Progenitor cell of endocrine pancreas (in vitro differentiated cells): ENCODE data around the gene NEU1. TPM values are rescaled to one million over a fixed set of nuclear protein-coding genes. Genes with fewer than 3 reads are reported as not detected.
A peak's percentile ranks its signal among the peaks of the same experiment; 100 is the strongest.
"Not testable (repeated sequence)": the region's sequence is repeated elsewhere in the genome, so short reads cannot be mapped to it uniquely, and the experiment has no call there.

Experiments used
- DNase-seq: peaks from one replicate; pipeline ENCODE4 v3.0.0; 2021; ENCODE audit warnings: low spot score; ENCODE audit not compliant: unreplicated experiment
- H3K27ac Mint-ChIP-seq: 2 replicates; pipeline ENCODE4 v1.8.0; 2021; ENCODE audit warnings: mild to moderate bottlenecking, moderate library complexity, mixed read lengths
- H3K27me3 Mint-ChIP-seq: 2 replicates; pipeline ENCODE4 v1.8.0; 2021; ENCODE audit warnings: mixed read lengths
- H3K36me3 Mint-ChIP-seq: 2 replicates; pipeline ENCODE4 v1.8.0; 2022; ENCODE audit warnings: mixed read lengths; ENCODE audit not compliant: insufficient read depth
- H3K4me1 Mint-ChIP-seq: 2 replicates; pipeline ENCODE4 v1.8.0; 2021; ENCODE audit warnings: low read depth, mixed read lengths
- H3K4me3 Mint-ChIP-seq: 2 replicates; pipeline ENCODE4 v1.8.0; 2021; ENCODE audit warnings: low read depth, mild to moderate bottlenecking, moderate library complexity, mixed read lengths
- H3K9me3 Mint-ChIP-seq: 2 replicates; pipeline ENCODE4 v1.8.0; 2021; ENCODE audit warnings: low read depth, mixed read lengths
- total RNA-seq: library from RNA; stranded (reverse); gene quantifications from 2 replicates; pipeline ENCODE4 v1.2.1, GENCODE V29; 2021
- TF ChIP-seq, protein P1 (sequence below): fragments of 200-600 bp; sonication (generic); IDR thresholded peaks from one replicate; pipeline ENCODE4 v1.5.0; 2021; ENCODE audit warnings: antibody characterized with exemption, mild to moderate bottlenecking; ENCODE audit not compliant: unreplicated experiment

NEU1 gene
- total RNA-seq, 1 donor from 2014 or later: 52.4 TPM

DNA sequence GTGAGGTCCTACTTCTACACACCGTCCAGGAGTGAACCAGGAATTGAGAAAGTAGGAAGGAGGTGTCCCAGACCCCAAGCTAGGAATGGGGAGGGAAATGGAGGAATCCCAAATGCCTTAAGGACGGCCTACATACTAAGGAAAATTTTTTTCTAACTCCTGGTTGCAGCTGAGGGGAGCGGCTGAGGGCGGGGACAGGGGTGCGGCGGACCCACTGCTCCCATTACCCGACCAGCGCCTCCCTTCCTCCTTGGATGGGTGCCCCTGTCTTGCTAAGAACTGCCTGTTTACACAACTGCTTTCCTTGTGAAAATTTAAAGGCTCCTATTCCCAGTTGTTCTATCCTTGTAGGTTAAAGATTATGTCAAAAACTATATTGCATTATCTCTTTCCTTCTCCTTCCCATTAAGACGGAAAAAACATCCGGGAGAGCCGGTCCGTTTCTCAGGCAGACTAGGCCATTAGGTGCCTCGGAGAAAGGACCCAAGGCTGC lies 35.8 kb downstream of the NEU1 start:
- Mint-ChIP-seq H3K4me3 (peak overlapping the region; percentile 91), H3K27me3 (no peaks in the 10 kb centered on the region), H3K36me3 (no peaks in the 10 kb centered on the region), H3K4me1 (peaks cover 44% of the 10 kb centered on the region), H3K9me3 (no peaks in the 10 kb centered on the region), H3K27ac (peak overlapping the region; percentile 97)
- TF ChIP-seq, protein P1, sequence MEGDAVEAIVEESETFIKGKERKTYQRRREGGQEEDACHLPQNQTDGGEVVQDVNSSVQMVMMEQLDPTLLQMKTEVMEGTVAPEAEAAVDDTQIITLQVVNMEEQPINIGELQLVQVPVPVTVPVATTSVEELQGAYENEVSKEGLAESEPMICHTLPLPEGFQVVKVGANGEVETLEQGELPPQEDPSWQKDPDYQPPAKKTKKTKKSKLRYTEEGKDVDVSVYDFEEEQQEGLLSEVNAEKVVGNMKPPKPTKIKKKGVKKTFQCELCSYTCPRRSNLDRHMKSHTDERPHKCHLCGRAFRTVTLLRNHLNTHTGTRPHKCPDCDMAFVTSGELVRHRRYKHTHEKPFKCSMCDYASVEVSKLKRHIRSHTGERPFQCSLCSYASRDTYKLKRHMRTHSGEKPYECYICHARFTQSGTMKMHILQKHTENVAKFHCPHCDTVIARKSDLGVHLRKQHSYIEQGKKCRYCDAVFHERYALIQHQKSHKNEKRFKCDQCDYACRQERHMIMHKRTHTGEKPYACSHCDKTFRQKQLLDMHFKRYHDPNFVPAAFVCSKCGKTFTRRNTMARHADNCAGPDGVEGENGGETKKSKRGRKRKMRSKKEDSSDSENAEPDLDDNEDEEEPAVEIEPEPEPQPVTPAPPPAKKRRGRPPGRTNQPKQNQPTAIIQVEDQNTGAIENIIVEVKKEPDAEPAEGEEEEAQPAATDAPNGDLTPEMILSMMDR: no peak
- DNase-seq: no peak

DNA sequence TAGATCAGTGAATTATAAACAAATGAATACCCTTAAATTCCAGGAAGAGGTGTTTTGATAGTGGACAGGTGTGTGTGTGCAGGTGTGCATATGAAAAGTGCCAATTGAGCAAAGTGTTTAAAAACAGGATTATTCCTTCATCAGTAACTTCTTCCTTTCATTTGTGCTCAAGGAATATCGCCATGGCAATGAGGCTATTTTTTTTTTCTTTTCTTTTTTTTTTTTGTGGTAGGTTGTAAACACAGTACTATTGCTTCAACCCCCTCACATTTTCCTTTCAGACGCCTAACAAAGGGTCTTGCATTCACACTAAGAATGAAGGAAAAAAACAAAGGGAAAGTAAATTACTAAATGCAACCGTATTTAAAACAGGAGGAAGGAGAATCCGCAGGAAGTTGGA lies 37.1 kb downstream of the NEU1 start:
- Mint-ChIP-seq H3K27me3 (no peaks in the 10 kb centered on the region), H3K27ac (peak overlapping the region; percentile 94), H3K36me3 (no peaks in the 10 kb centered on the region), H3K9me3 (no peaks in the 10 kb centered on the region), H3K4me1 (peaks cover 43% of the 10 kb centered on the region), H3K4me3 (peak overlapping the region; percentile 48)
- no peak for DNase-seq
- TF ChIP-seq, protein P1: no peak

DNA sequence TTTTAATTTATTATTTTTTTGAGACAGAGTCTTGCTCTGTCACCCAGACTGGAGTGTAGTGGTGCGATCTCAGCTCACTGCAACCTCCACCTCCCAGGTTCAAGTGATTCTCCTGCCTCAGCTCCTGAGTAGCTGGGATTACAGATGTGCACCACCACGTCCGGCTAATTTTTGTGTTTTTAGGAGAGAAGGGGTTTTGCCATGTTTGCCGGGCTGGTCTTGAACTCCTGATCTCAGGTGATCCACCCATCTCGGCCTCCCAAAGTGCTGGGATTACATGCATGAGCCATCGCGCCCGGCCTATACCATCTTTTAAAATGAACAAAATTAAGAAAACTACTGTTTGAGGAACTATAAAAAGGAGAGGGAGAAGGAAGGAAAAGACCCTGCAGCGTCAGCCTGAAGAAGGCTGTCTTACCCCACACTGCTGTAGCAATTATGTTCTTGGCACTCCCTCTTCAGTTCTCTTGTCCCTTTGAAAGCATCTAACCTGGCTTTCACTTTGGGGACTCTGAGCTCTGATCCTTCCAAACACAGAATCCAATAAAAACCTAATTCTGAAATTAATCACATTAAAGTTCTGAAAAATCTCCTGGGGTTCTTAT lies 38.9 kb downstream of the NEU1 start:
- not testable (repeated sequence) for H3K27me3 Mint-ChIP-seq, H3K9me3 Mint-ChIP-seq, DNase-seq, H3K4me3 Mint-ChIP-seq, H3K36me3 Mint-ChIP-seq
- peaks cover 42% of the 10 kb centered on the region for H3K4me1 Mint-ChIP-seq
- H3K27ac Mint-ChIP-seq: peak overlapping the region; percentile 56

DNA sequence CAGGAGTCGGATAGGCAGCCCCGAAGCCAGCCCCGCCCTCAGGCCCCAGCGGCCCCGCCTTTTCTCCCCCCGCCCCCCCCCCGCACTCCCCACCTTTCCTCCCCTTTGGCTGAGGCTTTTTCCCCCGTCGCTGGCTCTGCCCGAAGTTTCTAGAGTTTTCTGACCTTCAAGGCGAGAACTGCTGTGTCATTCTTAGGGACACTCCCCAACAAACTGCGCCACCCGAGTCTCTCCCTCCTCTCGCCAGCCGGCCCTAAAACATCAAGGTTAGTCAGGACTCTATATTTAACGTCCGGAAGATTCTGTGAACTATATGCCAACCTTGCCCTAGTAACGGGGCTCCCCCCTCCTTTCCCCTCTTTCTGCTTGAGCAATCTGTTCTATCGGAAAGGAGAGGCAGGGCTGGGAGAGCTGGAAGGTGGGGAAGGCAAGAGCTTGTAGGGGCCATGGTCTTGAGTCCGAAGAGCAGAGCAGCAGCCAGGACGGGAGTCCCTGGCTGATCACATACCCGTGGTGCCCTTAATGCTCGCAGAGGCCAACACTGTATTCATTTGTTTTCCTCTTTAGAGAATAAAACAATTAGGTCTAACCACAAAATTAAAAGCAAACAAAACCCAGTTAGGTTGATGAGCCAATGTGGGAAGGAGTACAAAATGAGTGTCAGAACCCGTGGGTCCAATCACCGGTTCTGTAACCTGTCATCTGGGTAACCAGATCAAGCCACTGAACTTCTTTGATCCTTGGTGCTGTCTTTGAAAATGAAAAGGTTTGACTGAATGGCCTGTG lies 40.4 kb downstream of the NEU1 start:
- Mint-ChIP-seq H3K27ac (peak overlapping the region; percentile 97), H3K27me3 (no peaks in the 10 kb centered on the region), H3K9me3 (peaks cover 4% of the 10 kb centered on the region), H3K4me3 (peak overlapping the region; percentile 87), H3K36me3 (peaks cover 6% of the 10 kb centered on the region), H3K4me1 (peaks cover 43% of the 10 kb centered on the region)
- TF ChIP-seq, protein P1: no peak
- no peak for DNase-seq

DNA sequence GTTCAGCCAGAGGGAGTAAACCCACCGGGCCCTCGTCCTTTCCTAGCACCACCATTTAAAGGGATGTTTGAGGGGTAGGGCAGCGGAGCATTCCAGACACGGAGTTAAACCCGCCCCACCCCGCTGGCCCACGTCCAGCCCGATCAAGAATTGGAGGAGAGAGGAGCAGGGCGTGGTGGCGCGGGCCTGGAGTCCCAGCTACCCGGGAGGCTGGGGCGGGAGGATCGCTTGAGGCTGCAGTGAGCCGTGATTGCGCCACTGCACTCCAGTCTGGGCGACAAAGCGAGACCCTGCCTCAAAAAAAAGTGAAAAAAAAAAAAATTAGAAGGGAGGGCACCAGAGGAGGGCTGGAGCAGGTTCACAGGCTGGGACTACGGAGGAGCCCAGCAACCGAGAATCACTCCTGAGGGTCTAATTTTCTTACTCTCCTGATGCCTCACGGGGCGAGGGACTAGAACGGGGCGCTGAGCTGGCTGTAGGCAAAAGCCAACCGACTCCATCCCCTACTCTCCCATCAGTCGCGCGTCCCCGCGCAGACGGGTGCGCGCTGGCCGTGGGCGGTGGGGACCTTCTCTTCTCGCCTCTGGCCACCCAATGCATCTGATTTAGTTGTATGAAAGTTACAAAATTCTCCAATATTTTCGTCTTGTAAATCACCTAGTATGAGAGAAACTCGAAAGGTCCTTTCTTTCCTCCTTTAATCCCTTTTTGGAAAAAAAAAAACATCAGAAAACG lies 41.2 kb downstream of the NEU1 start:
- Mint-ChIP-seq H3K27ac (peak overlapping the region; percentile 97), H3K27me3 (no peaks in the 10 kb centered on the region), H3K4me1 (peaks cover 36% of the 10 kb centered on the region), H3K4me3 (peak overlapping the region; percentile 87), H3K9me3 (peaks cover 4% of the 10 kb centered on the region), H3K36me3 (peaks cover 6% of the 10 kb centered on the region)
- TF ChIP-seq, protein P1: no peak
- DNase-seq: peak; percentile 33

DNA sequence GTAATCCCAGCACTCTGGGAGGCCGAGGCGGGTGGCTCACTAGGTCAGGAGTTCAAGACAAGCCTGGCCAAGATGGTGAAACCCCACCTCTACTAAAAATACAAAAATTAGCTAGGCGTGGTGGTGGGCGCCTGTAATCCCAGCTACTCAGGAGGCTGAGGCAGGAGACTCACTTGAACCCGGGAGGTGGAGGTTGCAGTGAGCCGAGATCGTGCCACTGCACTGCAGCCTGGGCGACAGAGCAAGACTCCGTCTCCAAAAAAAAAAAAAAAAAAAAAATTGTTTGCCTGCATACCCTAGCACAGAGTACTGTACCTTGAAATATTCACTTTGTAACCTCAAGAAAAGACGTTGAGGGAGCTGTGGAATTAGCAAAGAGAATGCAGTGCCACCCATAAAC lies 42.2 kb downstream of the NEU1 start:
- not testable (repeated sequence) for H3K9me3 Mint-ChIP-seq, DNase-seq, H3K27ac Mint-ChIP-seq, H3K27me3 Mint-ChIP-seq, H3K36me3 Mint-ChIP-seq, H3K4me3 Mint-ChIP-seq
- peaks cover 27% of the 10 kb centered on the region for H3K4me1 Mint-ChIP-seq
